Left renal cortex interstitium (tissue), 4 donors: ENCODE data around the gene EIF5A. TPM values are rescaled to one million over a fixed set of nuclear protein-coding genes. Genes with fewer than 3 reads are reported as not detected.
A peak's percentile ranks its signal among the peaks of the same experiment; 100 is the strongest.

Experiments
- DNase-seq, 4 donors: peaks; one replicate each; pipeline ENCODE4 v3.0.0-alpha.2; 2013; ENCODE audit warnings: low read depth in 4 of 4, low spot score in 2 of 4, missing footprints in 1 of 4
- polyA plus RNA-seq, 4 donors: library from polyadenylated mRNA; unstranded; fragments of 120-200 nt; gene quantifications; one replicate each; pipeline ENCODE4 v1.2.1, GENCODE V29; 2013; ENCODE audit not compliant: insufficient read length in 4 of 4

EIF5A gene
- polyA plus RNA-seq: 100 to 1,000 TPM; 286 to 397 (median 312) TPM

DNA sequence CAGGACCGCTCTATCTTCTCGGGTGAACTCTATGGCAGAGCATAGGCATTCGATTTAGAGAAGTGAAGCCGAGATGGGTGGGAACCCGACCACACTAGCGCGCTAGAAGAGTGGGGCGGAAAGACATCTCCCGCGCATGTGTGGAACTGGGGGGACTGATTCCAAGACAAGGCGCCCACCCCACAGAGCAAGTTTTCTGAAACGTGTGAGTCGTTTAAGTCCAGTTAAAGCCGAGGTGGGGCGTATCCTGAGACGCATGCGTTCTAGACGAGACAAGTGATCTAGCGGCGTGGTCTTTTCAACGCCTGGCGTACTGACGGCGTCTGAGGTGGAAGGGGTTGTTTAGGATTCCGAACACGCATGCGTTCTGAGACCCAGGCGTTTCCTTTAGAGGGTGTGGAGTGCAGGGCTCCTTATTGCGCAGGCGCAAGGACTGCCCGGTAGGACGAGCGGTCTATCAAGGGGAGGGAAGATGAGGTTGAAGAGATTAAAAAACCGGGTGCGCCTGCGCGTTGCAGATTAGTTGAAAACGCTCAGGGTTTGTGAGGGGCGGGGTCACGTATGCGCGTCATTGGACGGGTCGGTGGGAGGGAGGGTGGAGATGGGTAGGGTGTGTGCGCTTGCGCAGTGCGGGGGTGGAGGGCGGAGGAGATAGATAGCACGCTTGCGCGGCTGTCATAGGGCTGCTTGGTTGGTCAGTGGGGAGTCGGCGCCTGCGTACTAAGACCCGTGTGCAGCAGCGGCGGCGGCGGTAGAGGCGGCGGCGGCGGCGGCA, at the start of gene EIF5A:
Gene EIF5A (plus strand): TSS at position 718 of the 775 bp plus-strand sequence. CDS start 2,008 bp downstream, outside the sequence.
- peak; percentile 99 to 100 (median 100) for DNase-seq

DNA sequence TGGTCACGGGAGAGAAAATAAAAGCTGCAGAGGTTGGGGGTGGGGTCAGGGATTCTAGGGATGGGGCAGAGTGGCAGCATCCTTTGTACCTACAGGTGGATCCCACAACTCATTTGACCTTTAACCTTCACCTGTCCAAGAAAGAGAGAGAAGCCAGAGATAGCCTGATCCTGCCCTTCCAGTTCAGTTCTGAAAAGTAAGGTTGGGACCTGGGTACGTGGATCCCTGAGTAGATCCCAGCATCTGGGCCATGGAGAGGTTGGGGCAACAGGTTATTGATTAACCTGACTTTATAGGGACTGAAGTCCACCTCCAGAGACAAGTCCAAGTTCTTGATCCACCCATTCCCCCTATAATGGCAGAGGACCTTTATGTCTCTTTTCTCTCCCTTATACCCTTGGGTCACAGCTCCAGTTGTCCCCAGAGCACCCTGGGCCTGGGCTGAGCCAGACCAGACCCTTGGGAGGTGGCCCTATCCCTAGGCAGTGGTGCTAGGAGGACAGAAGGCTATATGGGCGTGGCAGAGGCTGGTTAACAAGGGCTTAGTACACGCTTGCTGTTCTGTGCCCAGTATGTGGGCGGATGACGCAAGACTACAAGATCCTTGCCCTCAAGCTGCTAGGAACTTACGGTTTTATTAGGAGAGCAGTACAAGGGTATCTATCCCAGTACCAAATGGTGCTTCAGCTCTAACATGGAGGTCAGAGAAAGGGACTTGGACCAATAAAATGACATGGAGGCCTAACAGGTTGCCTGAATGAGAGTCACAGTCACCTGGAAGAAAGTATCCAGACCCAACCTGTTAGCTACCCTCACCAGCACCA, 48.5 kb upstream of the EIF5A start:
- DNase-seq: no peak

DNA sequence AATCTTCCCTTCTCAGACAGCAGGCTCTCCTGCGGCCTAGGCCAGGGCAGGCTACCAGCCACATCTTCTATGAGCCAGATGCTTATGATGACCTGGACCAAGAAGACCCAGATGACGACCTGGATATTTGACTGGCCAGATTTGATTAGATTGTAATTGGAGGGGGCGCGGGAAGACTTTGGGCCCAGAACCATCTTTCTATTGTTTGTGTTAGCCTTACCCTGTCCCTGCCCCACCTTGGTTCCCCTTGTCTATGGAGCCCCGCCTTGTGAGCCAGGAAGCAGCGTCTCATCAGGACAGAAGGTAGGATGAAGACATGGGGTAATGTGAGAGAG, 47.9 kb upstream of the EIF5A start:
- DNase-seq: no peak

DNA sequence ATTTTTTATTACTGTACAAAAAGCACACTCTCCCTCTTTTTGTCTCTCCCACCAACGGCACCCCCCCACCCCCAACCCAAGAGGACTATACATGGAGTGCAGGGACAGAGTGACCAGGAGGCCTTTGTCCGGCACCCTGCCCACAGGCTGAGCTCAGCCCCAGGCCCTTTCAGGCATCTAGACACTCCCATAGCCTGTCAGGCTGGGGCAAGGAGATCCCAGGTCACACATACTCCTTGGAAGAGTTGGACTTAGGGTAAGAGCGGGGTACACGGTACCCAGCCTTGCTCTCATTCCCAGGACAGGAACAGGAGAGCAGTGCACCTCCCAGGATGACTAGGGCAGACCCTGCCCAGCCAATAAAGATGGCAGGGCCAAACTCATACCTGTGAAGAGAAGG, 47.3 kb upstream of the EIF5A start:
- DNase-seq: no peak

DNA sequence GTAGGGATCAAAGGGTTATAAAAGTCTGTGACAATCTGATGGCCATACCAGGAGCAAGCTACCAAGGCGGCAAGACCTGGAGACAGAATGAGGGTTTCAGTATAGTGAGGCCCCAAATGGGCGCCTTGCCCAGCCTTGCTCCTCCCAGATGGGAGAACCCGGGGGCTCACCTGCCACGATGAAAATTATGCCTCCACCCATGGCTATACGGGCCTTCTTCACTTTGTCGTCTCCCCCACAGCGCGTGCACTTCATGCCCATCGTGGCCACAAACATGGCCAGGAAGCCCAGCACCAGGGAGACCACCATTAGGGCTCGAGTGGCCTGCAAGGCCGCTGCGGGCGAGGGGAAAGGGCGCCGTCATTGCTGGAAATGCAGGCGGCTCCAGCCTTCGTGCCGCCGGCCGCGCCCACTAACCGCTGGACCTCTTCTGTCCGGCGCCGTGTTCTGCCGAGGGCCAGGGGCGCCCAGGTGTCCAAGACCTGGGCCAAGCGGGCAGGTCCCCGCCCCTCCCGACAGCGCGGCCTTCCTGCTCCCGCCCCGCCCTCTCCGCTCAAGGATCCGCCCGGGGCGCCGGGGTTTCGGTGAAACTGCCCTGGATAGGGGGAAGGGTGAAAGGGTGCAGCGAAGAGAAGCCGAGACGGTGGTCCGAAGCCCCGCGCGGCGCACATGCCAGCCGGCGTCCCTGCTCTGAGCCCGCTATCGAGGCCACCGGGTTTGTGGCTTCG, 46.6 kb upstream of the EIF5A start:
- no peak for DNase-seq

DNA sequence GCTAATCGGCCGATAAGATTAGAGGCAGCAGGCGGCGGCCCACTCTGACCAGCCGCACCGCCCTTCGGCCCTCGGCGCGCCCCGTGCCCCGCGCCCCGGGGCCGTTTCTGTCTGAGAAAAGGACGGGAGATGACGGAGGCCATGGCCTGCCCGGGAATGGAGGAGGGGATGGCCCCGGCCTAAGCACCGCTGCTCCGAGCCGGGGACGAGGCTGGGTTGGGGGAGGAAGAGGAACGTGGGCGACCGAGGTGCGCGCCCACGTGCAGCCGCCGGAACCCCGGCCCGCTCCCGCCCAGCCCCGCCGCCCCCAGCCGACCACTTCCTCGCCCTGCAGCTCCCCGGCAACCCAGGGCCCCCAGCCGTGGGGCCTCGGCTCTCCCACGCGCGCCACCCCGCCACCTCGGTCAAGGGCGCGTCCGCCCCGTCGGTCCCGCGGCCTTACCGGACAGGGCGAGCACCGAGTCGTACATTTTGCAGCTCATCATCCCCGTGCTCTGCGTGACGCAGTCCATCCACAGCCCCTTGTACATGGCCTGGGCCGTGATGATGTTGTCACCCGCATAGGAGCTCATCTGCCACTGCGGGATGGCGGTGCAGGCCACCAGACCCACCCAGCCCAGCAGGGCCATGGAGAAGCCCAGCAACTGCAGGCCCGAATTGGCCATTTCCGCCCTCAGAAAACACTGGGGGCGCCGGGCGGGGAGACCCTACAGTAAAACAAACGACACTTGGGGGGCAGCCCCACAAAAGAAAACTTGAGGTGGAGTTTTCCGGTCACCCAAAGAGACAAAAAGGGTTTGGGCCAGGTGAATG, 45.8 kb upstream of the EIF5A start:
- DNase-seq: no peak

DNA sequence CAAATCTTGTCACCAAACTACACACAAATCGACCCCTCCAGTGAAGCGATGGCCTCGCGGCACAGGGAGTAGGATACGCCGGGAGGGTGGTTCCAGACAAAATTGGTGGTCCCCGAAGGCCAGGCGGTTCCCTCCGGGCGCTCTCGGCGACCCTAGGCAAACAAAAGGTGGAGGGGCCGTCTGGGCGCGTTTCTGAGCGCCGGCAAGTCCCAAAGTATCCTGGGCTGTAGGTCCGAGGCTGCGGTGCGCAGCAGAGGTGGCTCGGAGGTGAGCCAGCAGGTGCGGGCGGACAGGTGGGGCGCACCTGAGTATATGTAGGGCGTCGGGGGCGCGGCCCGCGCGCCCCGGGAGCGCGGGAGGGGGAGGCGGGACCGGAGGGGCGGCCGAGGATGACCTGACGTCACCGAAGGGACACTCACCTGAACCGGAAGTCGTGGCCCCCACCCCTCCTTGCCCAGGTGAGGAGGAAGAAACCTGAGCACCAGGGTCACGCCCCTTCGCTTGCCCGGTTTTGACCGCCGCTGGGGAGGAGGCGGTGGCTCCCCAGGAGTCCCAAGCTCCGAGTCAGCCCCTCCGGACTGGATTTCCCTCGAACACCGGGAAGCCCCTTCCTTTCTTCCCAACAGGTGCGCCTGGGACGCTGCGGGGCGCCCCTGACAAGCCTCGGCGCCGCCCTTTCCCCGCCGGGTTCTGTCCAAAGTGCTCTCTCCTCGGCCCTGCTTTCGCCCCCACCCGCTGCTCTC, 45.1 kb upstream of the EIF5A start, which contains the start of gene CLDN7:
Gene CLDN7 (minus strand): TSS at position 287 of the 743 bp plus-strand sequence. CDS start 435 bp downstream, outside the sequence.
- DNase-seq: no peak

DNA sequence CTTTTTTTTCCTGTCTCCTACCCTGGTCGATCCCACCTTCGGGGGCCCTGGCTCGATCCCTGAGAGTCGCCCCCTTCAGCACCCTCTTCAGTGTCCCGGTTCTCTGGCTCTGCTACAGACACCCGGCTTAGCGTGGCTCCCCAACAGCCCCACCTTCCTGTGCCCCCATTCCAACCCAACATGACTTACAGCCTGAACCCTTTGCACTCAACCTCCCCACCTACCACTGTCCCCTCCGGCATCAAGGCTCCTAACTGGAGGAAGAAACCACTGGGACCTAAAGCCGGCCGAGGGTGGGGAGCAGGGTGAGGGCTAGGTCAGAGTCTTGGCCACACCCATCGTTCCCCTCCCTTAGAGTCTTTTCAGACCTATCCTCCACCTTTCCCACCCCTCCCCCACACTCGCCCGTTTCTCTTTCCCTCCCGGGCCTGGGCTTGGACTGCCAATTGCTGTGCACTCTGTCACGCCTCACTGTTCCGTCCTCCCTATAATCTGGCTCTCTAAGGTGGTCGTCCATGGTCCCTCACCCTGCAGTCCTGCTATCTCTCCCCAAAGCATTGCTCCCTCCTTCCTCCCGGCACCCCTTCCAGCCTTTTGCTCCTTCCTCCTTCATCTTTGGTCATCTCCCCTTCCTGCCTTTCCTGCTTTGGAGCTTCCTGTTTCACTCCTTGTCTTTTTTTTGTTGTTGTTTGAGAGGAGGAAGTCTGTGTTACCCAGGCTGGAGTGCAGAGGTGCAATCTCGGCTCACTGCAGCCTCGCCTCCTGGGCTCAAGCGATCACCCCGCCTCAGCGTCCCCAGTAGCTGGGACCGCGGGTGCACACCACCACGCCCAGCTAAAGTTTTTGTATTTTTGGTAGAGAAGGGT, 44.3 kb upstream of the EIF5A start:
- DNase-seq: no peak

DNA sequence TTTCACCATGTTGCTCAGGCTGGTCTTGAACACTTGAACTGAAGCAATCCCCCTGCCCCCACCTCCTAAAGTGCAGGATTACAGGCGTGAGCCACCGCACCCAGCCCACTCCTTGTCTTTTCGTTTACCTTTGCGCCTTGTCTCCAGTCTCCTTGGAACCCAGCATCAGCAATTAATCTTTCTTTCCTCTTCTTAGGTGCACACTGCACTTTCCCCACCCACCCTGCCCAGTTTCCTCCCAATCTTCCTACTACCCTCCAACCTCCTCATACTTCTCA, 43.7 kb upstream of the EIF5A start:
- DNase-seq: no peak

DNA sequence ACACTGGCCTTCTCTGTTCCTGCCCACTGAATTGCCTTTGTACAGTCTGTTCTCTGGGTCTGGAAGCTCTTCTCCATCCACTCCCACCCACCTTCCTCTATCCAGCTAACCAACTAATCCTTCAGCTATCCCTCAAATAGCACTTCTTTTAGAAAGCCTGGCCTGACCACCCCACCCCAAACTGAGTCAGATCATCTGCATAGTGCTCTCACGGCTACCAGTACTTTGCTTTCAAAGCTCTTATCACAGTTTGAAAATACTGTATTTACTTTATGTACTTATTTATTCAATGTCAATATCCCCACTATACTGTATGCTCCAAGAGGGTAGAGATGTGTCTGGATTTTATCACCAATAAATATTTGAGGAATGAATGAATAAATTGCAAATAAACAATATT, 40.6 kb upstream of the EIF5A start:
- no peak for DNase-seq

DNA sequence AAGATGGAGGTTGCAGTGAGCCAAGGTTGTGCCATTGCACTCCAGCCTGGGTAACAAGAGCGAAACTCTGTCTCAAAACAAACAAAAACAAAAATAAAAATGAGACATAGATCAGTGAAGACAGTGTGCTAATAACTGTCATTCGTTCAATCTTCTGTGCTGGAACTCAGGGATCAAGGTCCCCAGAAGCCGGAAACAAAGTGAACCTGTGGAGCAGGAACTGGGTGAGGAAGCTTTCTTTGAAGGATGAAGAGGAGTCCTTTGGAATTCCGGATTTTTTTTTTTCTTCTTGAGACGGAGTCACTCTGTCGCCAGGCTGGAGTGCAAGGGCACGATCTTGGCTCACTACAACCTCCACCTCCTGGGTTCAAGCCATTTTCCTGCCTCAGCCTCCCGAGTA, 28.0 kb upstream of the EIF5A start:
- DNase-seq: no peak

DNA sequence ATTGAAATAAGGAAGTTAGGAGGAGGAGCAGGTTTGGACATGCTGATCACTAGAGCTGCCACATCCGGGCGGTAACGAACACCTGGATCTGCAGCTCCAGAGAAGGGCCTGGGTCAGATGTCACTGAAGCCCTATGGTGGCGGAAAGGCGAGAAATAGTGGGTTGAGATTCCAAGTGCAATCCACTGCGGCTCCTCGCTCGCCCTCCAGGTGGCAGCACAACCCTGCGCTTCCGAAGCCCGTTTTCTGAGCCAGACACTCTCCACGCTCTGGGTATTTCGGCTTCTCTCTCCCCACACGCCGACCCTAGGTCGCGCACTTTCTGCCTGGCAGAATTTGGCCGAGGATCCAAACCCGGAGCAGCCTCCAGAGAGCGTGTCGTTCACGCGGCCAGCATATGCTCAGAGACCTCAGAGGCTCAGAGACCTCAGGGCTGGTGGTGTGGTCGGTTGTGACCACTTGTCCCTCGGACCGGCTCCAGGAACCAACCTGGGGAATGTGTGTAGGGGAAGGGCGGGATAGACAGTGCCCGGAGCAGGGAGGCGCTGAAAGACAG, 26.8 kb upstream of the EIF5A start:
- peak in 1 of 4 donors; percentile 75 for DNase-seq

DNA sequence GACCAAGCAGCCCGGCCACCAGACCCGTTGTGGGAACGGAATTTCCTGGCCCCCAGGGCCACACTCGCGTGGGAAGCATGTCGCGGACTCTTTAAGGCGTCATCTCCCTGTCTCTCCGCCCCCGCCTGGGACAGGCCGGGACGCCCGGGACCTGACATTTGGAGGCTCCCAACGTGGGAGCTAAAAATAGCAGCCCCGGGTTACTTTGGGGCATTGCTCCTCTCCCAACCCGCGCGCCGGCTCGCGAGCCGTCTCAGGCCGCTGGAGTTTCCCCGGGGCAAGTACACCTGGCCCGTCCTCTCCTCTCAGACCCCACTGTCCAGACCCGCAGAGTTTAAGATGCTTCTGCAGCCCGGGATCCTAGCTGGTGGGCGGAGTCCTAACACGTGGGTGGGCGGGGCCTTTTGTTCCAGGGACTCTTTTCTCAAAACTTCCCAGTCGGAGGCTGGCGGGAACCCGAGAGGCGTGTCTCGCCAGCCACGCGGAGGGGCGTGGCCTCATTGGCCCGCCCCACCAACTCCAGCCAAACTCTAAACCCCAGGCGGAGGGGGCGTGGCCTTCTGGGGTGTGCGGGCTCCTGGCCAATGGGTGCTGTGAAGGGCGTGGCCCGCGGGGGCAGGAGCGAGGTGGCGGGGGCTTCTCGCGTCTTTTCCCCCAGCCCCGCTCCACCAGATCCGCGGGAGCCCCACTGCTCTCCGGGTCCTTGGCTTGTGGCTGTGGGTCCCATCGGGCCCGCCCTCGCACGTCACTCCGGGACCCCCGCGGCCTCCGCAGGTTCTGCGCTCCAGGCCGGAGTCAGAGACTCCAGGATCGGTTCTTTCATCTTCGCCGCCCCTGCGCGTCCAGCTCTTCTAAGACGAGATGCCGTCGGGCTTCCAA, 26.1 kb upstream of the EIF5A start, which contains the start of gene SLC2A4:
Gene SLC2A4 (plus strand): TSS at position 645 of the 879 bp plus-strand sequence. CDS start 217 bp downstream, at position 862.
- DNase-seq: peak; percentile 82 to 95 (median 90)

DNA sequence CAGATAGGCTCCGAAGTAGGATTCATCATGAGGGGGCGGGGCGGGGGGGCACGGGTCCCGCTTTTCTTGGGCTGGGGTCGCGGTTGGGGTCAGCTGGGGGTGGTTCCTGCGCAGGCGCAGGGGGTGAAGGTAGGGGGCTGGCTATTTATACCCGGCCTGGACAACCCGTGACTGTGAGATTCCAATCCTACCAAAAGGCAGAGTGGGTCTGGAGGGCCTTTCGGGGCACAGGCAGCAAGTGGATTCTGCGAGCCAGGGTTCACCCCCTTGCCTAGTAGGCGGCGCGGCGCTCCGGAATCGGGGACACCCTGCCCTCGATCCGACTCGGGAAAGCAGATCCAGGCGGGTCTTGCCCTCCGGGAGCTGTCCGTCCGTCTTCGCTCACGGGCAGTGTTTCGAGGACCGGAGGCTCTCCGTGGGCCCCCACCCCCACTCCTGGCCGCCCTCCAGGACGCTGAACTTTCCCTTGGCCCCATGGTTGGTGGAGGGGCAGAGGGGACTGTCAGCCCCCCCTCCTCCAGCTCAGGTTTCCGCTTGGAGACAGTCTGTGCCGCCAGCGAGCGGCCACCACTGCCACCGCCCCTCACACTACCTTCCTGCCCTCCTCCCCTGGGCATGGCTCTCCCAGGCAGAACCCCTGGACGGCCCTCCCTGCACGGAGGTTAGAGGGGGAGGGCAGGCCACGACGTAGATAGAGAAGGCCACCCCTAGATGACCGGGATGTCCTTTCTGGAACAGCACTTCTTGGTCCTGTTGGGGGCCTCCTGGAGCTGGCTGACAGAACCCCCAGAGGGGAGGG, 25.3 kb upstream of the EIF5A start:
- no peak for DNase-seq

DNA sequence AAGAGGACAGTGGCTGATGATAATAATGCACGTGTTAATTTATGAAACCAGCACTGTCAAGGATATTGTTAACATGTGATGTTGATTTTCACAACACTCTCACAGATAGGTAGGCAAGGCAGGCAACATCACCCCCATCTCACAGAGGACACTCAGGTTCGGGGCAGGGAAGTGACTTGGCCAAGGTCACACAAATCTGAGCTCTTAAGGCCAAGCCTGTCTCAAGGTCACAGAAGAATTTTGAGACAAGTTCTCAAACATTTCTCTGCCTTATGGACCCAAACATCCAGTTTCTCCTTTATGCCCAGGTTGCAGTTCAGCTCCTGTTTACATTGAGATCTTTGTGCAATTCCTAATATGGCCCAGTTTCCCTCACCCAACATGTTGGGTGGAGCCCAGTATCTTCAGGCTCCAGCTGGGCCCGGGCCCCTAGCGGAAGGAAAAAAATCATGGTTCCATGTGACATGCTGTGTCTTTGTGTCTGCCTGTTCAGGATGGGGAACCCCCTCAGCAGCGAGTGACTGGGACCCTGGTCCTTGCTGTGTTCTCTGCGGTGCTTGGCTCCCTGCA, 24.6 kb upstream of the EIF5A start:
- DNase-seq: no peak
